DMS114 treated with DMSO at 0.1 percent for 48 hours (cell line): Measurements from ENCODE around the gene PGP.
"Not testable (repeated sequence)": the region's sequence is repeated elsewhere in the genome, so short reads cannot be mapped to it uniquely, and the experiment has no call there.

Experiments used
- DNase-seq: peaks from one replicate; lab custom pipeline; 2025; ENCODE audit not compliant: unreplicated experiment; lab: John Stamatoyannopoulos, UW

The PGP gene

GRCh38 chr16:2223221-2223941 is 8.7 kb upstream of the PGP start, which contains the start of gene E4F1:
TSS of gene E4F1 (plus strand) at chr16:2223591. CDS start at chr16:2223614, 23 bp downstream.
- DNase-seq: peak; percentile 95

- DNase-seq: no peak
Measured at GRCh38 chr16:2216330-2216729, 1.7 kb upstream of the PGP start.

- no peak for DNase-seq
Measured at GRCh38 chr16:2213817-2214718, 572 bp downstream of the PGP start.

GRCh38 chr16:2212362-2213324 is 2.0 kb downstream of the PGP start:
- DNase-seq: no peak

GRCh38 chr16:2211923-2212347 is 2.7 kb downstream of the PGP start:
- no peak for DNase-seq

GRCh38 chr16:2210386-2211365 is 4.0 kb downstream of the PGP start, which contains the start of gene BRICD5:
TSS of gene BRICD5 (minus strand) at chr16:2210863. CDS start at chr16:2210833, 30 bp downstream.
- DNase-seq: no peak

GRCh38 chr16:2210009-2210332 is 4.7 kb downstream of the PGP start:
- DNase-seq: no peak

GRCh38 chr16:2209258-2210008 is 5.2 kb downstream of the PGP start:
- DNase-seq: no peak

GRCh38 chr16:2208772-2209171 is 5.9 kb downstream of the PGP start:
- no peak for DNase-seq

GRCh38 chr16:2208308-2208707 is 6.3 kb downstream of the PGP start:
- no peak for DNase-seq

GRCh38 chr16:2207872-2208271 is 6.8 kb downstream of the PGP start:
- no peak for DNase-seq

- DNase-seq: no peak
Measured at GRCh38 chr16:2206780-2207433, 7.7 kb downstream of the PGP start.

- DNase-seq: no peak
Measured at GRCh38 chr16:2206420-2206779, 8.2 kb downstream of the PGP start.

GRCh38 chr16:2205967-2206313 is 8.7 kb downstream of the PGP start:
- no peak for DNase-seq

GRCh38 chr16:2205104-2205966 is 9.3 kb downstream of the PGP start, which contains the start of gene MLST8:
TSS of gene MLST8 (plus strand) at chr16:2205454. CDS start at chr16:2206086, 632 bp downstream.
- DNase-seq: peak; percentile 47

- no peak for DNase-seq
Measured at GRCh38 chr16:2204416-2205103, 10.1 kb downstream of the PGP start.

- DNase-seq: not testable (repeated sequence)
Measured at GRCh38 chr16:2203119-2203688, 11.4 kb downstream of the PGP start.
